MM.1S (cell line): ENCODE measurements around the gene WDR37.

ENCODE experiments used
- DNase-seq: peaks from one replicate; pipeline ENCODE4 v3.0.0-alpha.2; 2015
- H2AFZ ChIP-seq: fragments of 300-600 bp; sonication (generic); 2 replicates; pipeline ENCODE4 v1.6.0; 2016; ENCODE audit warnings: antibody characterized with exemption, low read length
- H3F3A ChIP-seq: fragments of 300-600 bp; sonication (generic); 2 replicates; pipeline ENCODE4 v1.6.1; 2016; ENCODE audit warnings: mild to moderate bottlenecking, antibody characterized with exemption, low read length, moderate library complexity, mixed read lengths; ENCODE audit not compliant: insufficient read depth
- H3K27ac ChIP-seq: fragments of 300-600 bp; sonication (generic); 2 replicates; pipeline ENCODE4 v1.5.1; 2016; ENCODE audit warnings: mild to moderate bottlenecking, low read length
- H3K27me3 ChIP-seq: fragments of 300-600 bp; sonication (generic); replicated peaks from 2 replicates; pipeline ENCODE4 v1.6.0; 2016; ENCODE audit warnings: low read length; ENCODE audit not compliant: insufficient read depth
- H3K36me3 ChIP-seq: fragments of 300-600 bp; sonication (generic); replicated peaks from 2 replicates; pipeline ENCODE4 v1.6.1; 2016; ENCODE audit warnings: mild to moderate bottlenecking, low read length, mixed read lengths; ENCODE audit not compliant: insufficient read depth
- H3K4me1 ChIP-seq: fragments of 300-600 bp; sonication (generic); 2 replicates; pipeline ENCODE4 v1.6.1; 2016; ENCODE audit warnings: low read length, mixed read lengths
- H3K4me2 ChIP-seq: fragments of 300-600 bp; sonication (generic); 2 replicates; pipeline ENCODE4 v1.6.0; 2016; ENCODE audit warnings: low read depth, low read length
- H3K4me3 ChIP-seq: fragments of 300-600 bp; sonication (generic); 2 replicates; pipeline ENCODE4 v1.5.1; 2016; ENCODE audit warnings: low read length, mixed read lengths
- H3K79me2 ChIP-seq: fragments of 300-600 bp; sonication (generic); 2 replicates; pipeline ENCODE4 v1.6.1; 2016; ENCODE audit warnings: mixed run types, low read length, mixed read lengths
- H3K9ac ChIP-seq: fragments of 300-600 bp; sonication (generic); 2 replicates; pipeline ENCODE4 v1.6.1; 2016; ENCODE audit warnings: low read length, mixed read lengths
- H3K9me2 ChIP-seq: fragments of 300-600 bp; sonication (generic); replicated peaks from 2 replicates; pipeline ENCODE4 v1.6.1; 2016; ENCODE audit warnings: mild to moderate bottlenecking, low read length, mixed read lengths; ENCODE audit not compliant: insufficient read depth
- H3K9me3 ChIP-seq: fragments of 300-600 bp; sonication (generic); replicated peaks from 2 replicates; pipeline ENCODE4 v1.6.1; 2016; ENCODE audit warnings: mild to moderate bottlenecking, low read length, mixed read lengths; ENCODE audit not compliant: insufficient read depth
- H4K20me1 ChIP-seq: fragments of 300-600 bp; sonication (generic); 2 replicates; pipeline ENCODE4 v1.6.1; 2016; ENCODE audit warnings: mild to moderate bottlenecking, low read length, moderate library complexity, mixed read lengths; ENCODE audit not compliant: insufficient read depth
- EZH2 ChIP-seq: fragments of 300-600 bp; sonication (generic); optimal IDR thresholded peaks from 2 replicates; pipeline ENCODE3; 2017; ENCODE audit warnings: low read depth, mild to moderate bottlenecking, antibody characterized with exemption, low read length, mixed read lengths
- EZH2phosphoT487 ChIP-seq: fragments of 300-600 bp; sonication (generic); IDR thresholded peaks from 2 replicates; pipeline ENCODE4 v1.6.1; 2018; ENCODE audit warnings: antibody characterized with exemption, low read length
- TF ChIP-seq, protein P1 (sequence below): fragments of 300-600 bp; sonication (generic); IDR thresholded peaks from 2 replicates; pipeline ENCODE4 v1.5.1; 2016; ENCODE audit warnings: antibody characterized with exemption, low read length, mixed read lengths

The WDR37 gene

DNA sequence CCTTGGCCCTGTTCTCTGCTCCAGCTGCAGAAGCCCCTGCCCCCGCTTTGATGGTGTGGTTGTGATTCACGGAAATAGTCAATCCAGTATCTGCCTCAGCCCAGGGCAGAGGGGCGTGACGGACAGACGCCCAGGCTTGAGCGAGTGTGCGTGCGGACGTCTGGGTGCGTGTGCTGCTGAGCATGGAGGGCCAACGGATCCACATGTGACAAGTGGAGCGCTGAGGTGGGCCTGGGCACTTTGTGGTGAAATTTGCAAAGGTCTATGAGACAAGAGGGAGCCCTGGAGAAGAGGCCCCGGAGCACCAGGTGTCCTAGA lies 94.4 kb downstream of the WDR37 start:
- Histone ChIP-seq H3K9me3 (no peaks in the 10 kb centered on the region), H3K79me2 (no peaks in the 10 kb centered on the region), H3K36me3 (no peaks in the 10 kb centered on the region), H3K27ac (no peak overlapping the region), H3K4me2 (no peak overlapping the region), H3K4me3 (no peak overlapping the region), H3K4me1 (no peaks in the 10 kb centered on the region), H4K20me1 (no peaks in the 10 kb centered on the region), H3K9ac (no peak overlapping the region), H3K27me3 (no peaks in the 10 kb centered on the region), H3F3A (no peaks in the 10 kb centered on the region), H2AFZ (no peak overlapping the region), H3K9me2 (no peaks in the 10 kb centered on the region)
- TF ChIP-seq, protein P1, sequence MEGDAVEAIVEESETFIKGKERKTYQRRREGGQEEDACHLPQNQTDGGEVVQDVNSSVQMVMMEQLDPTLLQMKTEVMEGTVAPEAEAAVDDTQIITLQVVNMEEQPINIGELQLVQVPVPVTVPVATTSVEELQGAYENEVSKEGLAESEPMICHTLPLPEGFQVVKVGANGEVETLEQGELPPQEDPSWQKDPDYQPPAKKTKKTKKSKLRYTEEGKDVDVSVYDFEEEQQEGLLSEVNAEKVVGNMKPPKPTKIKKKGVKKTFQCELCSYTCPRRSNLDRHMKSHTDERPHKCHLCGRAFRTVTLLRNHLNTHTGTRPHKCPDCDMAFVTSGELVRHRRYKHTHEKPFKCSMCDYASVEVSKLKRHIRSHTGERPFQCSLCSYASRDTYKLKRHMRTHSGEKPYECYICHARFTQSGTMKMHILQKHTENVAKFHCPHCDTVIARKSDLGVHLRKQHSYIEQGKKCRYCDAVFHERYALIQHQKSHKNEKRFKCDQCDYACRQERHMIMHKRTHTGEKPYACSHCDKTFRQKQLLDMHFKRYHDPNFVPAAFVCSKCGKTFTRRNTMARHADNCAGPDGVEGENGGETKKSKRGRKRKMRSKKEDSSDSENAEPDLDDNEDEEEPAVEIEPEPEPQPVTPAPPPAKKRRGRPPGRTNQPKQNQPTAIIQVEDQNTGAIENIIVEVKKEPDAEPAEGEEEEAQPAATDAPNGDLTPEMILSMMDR, result no peak
- no peak for TF ChIP-seq EZH2phosphoT487
- no peak for TF ChIP-seq EZH2
- DNase-seq, result no peak

DNA sequence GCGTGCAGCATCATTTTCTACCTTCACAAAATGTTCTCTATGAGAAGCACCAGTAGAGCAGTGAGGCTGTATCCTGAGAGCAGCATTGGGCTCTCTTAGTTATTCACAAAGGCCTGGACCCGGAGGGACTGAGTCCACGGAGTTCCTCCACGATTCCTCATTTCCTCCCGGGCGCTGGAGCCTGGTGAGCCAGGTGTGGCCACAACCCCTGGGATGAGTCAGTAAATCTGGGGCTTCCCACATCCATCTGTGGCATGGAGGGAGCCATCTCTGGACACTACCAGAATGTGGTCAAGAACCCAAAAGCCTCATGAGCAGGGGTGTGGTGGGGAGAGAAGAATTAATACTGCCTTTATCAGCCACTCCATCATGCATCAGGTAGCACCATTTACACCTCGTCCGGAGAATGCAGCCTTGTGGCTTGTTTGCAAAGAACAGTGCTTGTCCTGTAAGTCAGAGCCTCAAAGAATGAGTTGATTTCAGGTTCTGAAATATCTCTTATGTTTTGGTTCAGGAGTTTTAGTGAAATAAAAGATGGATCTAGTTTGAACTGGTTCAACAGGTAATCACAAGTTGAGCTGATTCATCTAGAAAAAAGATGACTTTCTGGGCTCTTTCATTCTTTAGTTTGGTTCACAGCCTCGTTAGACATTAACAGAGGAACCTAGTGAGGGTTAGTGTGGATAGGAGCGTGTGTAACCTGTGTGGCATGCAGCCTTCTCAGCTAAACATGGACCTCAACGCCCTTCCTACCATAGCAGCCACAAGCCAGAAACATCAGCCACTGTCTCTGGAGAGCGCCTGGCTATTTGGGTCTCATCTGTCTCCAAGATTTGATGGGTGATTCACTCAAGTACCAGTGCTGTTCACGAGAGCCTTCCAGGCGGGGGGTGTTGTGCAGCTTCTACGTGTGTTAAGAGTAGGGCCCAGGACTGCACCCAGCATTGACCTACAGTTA lies 95.2 kb downstream of the WDR37 start:
- no peaks in the 10 kb centered on the region for H3F3A ChIP-seq
- TF ChIP-seq EZH2, result no peak
- TF ChIP-seq, protein P1, result no peak
- H3K9me3 ChIP-seq, result no peaks in the 10 kb centered on the region
- no peaks in the 10 kb centered on the region for H3K4me1 ChIP-seq
- no peaks in the 10 kb centered on the region for H3K9me2 ChIP-seq
- no peaks in the 10 kb centered on the region for H3K79me2 ChIP-seq
- H3K4me2 ChIP-seq, result no peak overlapping the region
- no peak overlapping the region for H3K27ac ChIP-seq
- H2AFZ ChIP-seq, result no peak overlapping the region
- H3K9ac ChIP-seq, result no peak overlapping the region
- H3K36me3 ChIP-seq, result no peaks in the 10 kb centered on the region
- no peaks in the 10 kb centered on the region for H3K27me3 ChIP-seq
- no peak for DNase-seq
- no peaks in the 10 kb centered on the region for H4K20me1 ChIP-seq
- H3K4me3 ChIP-seq, result no peak overlapping the region

DNA sequence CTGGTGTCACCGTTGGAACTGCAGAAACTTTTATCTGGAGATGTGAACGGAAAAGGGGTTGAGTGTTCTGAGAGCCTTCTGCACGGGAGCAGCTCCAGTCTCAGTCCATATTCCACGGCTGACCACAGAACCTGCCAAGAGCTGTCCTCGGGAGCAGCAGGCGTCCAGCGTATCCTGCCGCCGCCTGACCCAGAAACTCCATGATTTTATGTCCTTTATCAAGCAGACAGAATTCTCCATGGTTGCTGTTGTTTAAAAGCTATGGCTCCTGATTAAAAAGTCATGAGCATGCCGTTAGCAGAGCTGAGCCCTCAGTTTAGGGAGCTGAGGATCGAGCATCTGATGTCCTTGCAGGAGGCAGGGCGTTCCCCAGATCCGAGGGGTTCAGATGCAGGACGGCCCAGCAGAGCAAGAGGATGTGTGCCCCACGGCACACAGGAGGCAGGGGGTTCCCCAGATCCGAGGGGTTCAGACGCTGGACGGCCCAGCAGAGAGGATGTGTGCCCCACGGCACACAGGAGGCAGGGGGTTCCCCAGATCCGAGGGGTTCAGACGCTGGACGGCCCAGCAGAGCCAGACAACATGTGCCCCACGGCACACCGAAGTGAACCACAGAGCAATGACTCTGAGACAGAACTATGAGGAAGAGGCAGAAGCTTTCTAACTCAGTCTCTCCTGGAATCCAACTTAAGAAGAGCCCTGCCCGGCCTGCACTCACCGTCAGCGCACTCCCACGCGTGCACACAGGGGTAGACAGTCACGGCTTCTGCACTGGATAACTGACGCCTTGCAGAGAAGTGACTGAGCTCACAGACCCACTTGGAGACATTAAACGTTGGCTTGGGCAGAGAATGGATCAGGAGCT lies 96.4 kb downstream of the WDR37 start:
- Histone ChIP-seq H3K4me2 (no peak overlapping the region), H3K9me3 (no peaks in the 10 kb centered on the region), H3K4me1 (no peaks in the 10 kb centered on the region), H3K79me2 (no peaks in the 10 kb centered on the region), H3K4me3 (no peak overlapping the region), H3K36me3 (no peaks in the 10 kb centered on the region), H2AFZ (no peak overlapping the region), H3F3A (no peaks in the 10 kb centered on the region), H3K9me2 (no peaks in the 10 kb centered on the region), H3K27me3 (no peaks in the 10 kb centered on the region), H4K20me1 (no peaks in the 10 kb centered on the region), H3K9ac (no peak overlapping the region), H3K27ac (no peak overlapping the region)
- no peak for DNase-seq
- TF ChIP-seq EZH2phosphoT487 (no peak), EZH2 (no peak)
- TF ChIP-seq, protein P1, result no peak
